ENCODE measurements around the gene LSM4.

The LSM4 gene

GRCh38 chr19:18282788-18283141, 40.1 kb downstream of the LSM4 start:
- Histone ChIP-seq H3K4me1 (ENCODE audit: control insufficient read depth, insufficient read depth, low read length) (peaks cover 20% of the 10 kb centered on the region), H3K27ac (ENCODE audit: low read depth, low read length) (peak overlapping the region; percentile 95), H3K4me3 (ENCODE audit: low read length) (peak overlapping the region; percentile 60), H3K9ac (ENCODE audit: low read length) (peak overlapping the region; percentile 68), H3K36me3 (ENCODE audit: control insufficient read depth, insufficient read depth, low read length) (peaks cover 12% of the 10 kb centered on the region), H3K27me3 (ENCODE audit: control insufficient read depth, insufficient read depth, low read length) (no peaks in the 10 kb centered on the region)

GRCh38 chr19:18282021-18282787, 40.7 kb downstream of the LSM4 start:
- H3K27me3 ChIP-seq (ENCODE audit: control insufficient read depth, insufficient read depth, low read length), result no peaks in the 10 kb centered on the region
- H3K4me3 ChIP-seq (ENCODE audit: low read length), result peak overlapping the region; percentile 60
- peak overlapping the region; percentile 68 for H3K9ac ChIP-seq (ENCODE audit: low read length)
- H3K27ac ChIP-seq (ENCODE audit: low read depth, low read length), result peak overlapping the region; percentile 95
- peaks cover 22% of the 10 kb centered on the region for H3K4me1 ChIP-seq (ENCODE audit: control insufficient read depth, insufficient read depth, low read length)
- peaks cover 12% of the 10 kb centered on the region for H3K36me3 ChIP-seq (ENCODE audit: control insufficient read depth, insufficient read depth, low read length)

GRCh38 chr19:18281082-18282020, 41.5 kb downstream of the LSM4 start, which contains the start of gene JUND:
TSS of gene JUND (minus strand) at chr19:18281622. CDS start at chr19:18281484, 138 bp downstream.
- Histone ChIP-seq H3K36me3 (ENCODE audit: control insufficient read depth, insufficient read depth, low read length) (peaks cover 12% of the 10 kb centered on the region), H3K4me3 (ENCODE audit: low read length) (peak within 1 kb of the TSS; percentile 79), H3K27me3 (ENCODE audit: control insufficient read depth, insufficient read depth, low read length) (no peaks in the 10 kb centered on the region), H3K9ac (ENCODE audit: low read length) (peak within 1 kb of the TSS; percentile 99), H3K4me1 (ENCODE audit: control insufficient read depth, insufficient read depth, low read length) (peaks cover 22% of the 10 kb centered on the region), H3K27ac (ENCODE audit: low read depth, low read length) (peak within 1 kb of the TSS; percentile 95)

GRCh38 chr19:18280247-18281081, 42.4 kb downstream of the LSM4 start:
- Histone ChIP-seq H3K27ac (ENCODE audit: low read depth, low read length) (peak overlapping the region; percentile 93), H3K4me1 (ENCODE audit: control insufficient read depth, insufficient read depth, low read length) (peaks cover 28% of the 10 kb centered on the region), H3K4me3 (ENCODE audit: low read length) (peak overlapping the region; percentile 79), H3K27me3 (ENCODE audit: control insufficient read depth, insufficient read depth, low read length) (no peaks in the 10 kb centered on the region), H3K9ac (ENCODE audit: low read length) (peak overlapping the region; percentile 99), H3K36me3 (ENCODE audit: control insufficient read depth, insufficient read depth, low read length) (peaks cover 12% of the 10 kb centered on the region)

- H3K4me1 ChIP-seq (ENCODE audit: control insufficient read depth, insufficient read depth, low read length), result peaks cover 33% of the 10 kb centered on the region
- peaks cover 12% of the 10 kb centered on the region for H3K36me3 ChIP-seq (ENCODE audit: control insufficient read depth, insufficient read depth, low read length)
- no peaks in the 10 kb centered on the region for H3K27me3 ChIP-seq (ENCODE audit: control insufficient read depth, insufficient read depth, low read length)
- peak overlapping the region; percentile 99 for H3K9ac ChIP-seq (ENCODE audit: low read length)
- H3K4me3 ChIP-seq (ENCODE audit: low read length), result peak overlapping the region; percentile 79
- peak overlapping the region; percentile 93 for H3K27ac ChIP-seq (ENCODE audit: low read depth, low read length)
These were observed 43.2 kb downstream of the LSM4 start for GRCh38 chr19:18279516-18280246.

- no peaks in the 10 kb centered on the region for H3K27me3 ChIP-seq (ENCODE audit: control insufficient read depth, insufficient read depth, low read length)
- peak overlapping the region; percentile 53 for H3K9ac ChIP-seq (ENCODE audit: low read length)
- H3K36me3 ChIP-seq (ENCODE audit: control insufficient read depth, insufficient read depth, low read length), result peaks cover 12% of the 10 kb centered on the region
- peaks cover 38% of the 10 kb centered on the region for H3K4me1 ChIP-seq (ENCODE audit: control insufficient read depth, insufficient read depth, low read length)
- peak overlapping the region; percentile 93 for H3K27ac ChIP-seq (ENCODE audit: low read depth, low read length)
- H3K4me3 ChIP-seq (ENCODE audit: low read length), result peak overlapping the region; percentile 79
These were observed 43.7 kb downstream of the LSM4 start for GRCh38 chr19:18279266-18279515.

GRCh38 chr19:18278521-18279265, 44.2 kb downstream of the LSM4 start:
- Histone ChIP-seq H3K4me1 (ENCODE audit: control insufficient read depth, insufficient read depth, low read length) (peaks cover 38% of the 10 kb centered on the region), H3K27me3 (ENCODE audit: control insufficient read depth, insufficient read depth, low read length) (no peaks in the 10 kb centered on the region), H3K9ac (ENCODE audit: low read length) (peak overlapping the region; percentile 53), H3K36me3 (ENCODE audit: control insufficient read depth, insufficient read depth, low read length) (peaks cover 12% of the 10 kb centered on the region), H3K27ac (ENCODE audit: low read depth, low read length) (peak overlapping the region; percentile 93), H3K4me3 (ENCODE audit: low read length) (peak overlapping the region; percentile 79)

GRCh38 chr19:18274781-18275356, 48.0 kb downstream of the LSM4 start:
- H3K9ac ChIP-seq (ENCODE audit: low read length), result no peak overlapping the region

GRCh38 chr19:18274219-18274780, 48.6 kb downstream of the LSM4 start, which contains the start of gene IQCN:
TSS of gene IQCN (minus strand) at chr19:18274452. CDS start at chr19:18269478, 4,974 bp downstream.
- Histone ChIP-seq H3K4me1 (ENCODE audit: control insufficient read depth, insufficient read depth, low read length) (peaks cover 30% of the 10 kb centered on the region), H3K4me3 (ENCODE audit: low read length) (peak within 1 kb of the TSS; percentile 4), H3K27ac (ENCODE audit: low read depth, low read length) (peak within 1 kb of the TSS; percentile 88), H3K36me3 (ENCODE audit: control insufficient read depth, insufficient read depth, low read length) (peaks cover 12% of the 10 kb centered on the region), H3K9ac (ENCODE audit: low read length) (no peak within 1 kb of the TSS), H3K27me3 (ENCODE audit: control insufficient read depth, insufficient read depth, low read length) (no peaks in the 10 kb centered on the region)

More at GRCh38 chr19:18274781-18275356, 48.0 kb downstream of the LSM4 start:
- Histone ChIP-seq H3K36me3 (ENCODE audit: control insufficient read depth, insufficient read depth, low read length) (peaks cover 12% of the 10 kb centered on the region), H3K4me3 (ENCODE audit: low read length) (peak overlapping the region; percentile 4), H3K27ac (ENCODE audit: low read depth, low read length) (peak overlapping the region; percentile 88), H3K4me1 (ENCODE audit: control insufficient read depth, insufficient read depth, low read length) (peaks cover 30% of the 10 kb centered on the region), H3K27me3 (ENCODE audit: control insufficient read depth, insufficient read depth, low read length) (no peaks in the 10 kb centered on the region)

GRCh38 chr19:18273561-18274218, 49.2 kb downstream of the LSM4 start:
- Histone ChIP-seq H3K27ac (ENCODE audit: low read depth, low read length) (no peak overlapping the region), H3K4me3 (ENCODE audit: low read length) (no peak overlapping the region), H3K36me3 (ENCODE audit: control insufficient read depth, insufficient read depth, low read length) (peaks cover 8% of the 10 kb centered on the region), H3K4me1 (ENCODE audit: control insufficient read depth, insufficient read depth, low read length) (peaks cover 27% of the 10 kb centered on the region), H3K9ac (ENCODE audit: low read length) (no peak overlapping the region), H3K27me3 (ENCODE audit: control insufficient read depth, insufficient read depth, low read length) (no peaks in the 10 kb centered on the region)

Data from rectal smooth muscle tissue (tissue), 1 donor.